ENCODE data around the gene ERFL. TPM values are rescaled to one million over a fixed set of nuclear protein-coding genes. Genes with fewer than 3 reads are reported as not detected.
A peak's percentile ranks its signal among the peaks of the same experiment; 100 is the strongest.

The ERFL gene
- total and polyA plus RNA-seq, 2 donors (not counting 1 experiment from before 2014, with no cell fraction given): 2.3 to 5.5 TPM

DNA sequence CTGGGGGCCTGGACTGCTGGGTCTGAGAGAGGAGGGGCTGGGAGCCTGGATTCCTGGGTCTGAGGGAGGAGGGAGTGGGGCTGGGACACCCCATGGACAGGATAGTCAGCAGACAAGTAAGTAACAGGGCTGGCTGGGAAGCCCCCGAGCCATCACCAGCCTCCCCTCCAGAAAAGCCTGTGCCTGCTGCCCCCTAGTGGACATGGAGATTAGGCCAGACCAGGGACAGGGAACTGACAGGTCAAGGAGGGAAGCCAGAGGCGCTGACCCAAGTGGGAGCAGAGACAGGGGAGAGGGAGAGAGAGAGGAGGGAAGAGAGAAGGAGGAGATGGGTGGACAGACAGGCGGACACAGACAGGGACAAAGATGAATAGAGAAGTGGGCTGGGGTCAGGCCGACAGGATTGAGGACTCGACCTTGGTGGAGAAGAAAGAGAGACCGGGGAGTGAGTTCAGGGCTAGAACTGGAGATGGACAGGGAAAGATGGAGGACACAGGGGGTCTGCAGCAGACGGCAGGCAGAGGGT, 6.7 kb upstream of the ERFL start:
- POLR2A ChIA-PET: interaction anchor here (1.0 to 1.5 kb wide), 2 partner anchors 9 to 60 kb away, joined by 4 to 13 read pairs; no protein-coding TSS in a partner anchor
- Histone ChIP-seq H3K9me3 (ENCODE audit: control extremely low read depth in 1 of 3, control insufficient read depth in 2 of 3, insufficient read depth in 1 of 3, low read length in 2 of 3) (no peaks in the 10 kb centered on the region), H3K27me3 (replicated peaks in 1 of 4; ENCODE audit: control extremely low read depth in 1 of 4, control insufficient read depth in 3 of 4, insufficient read depth in 4 of 4, low read length in 3 of 4) (peaks cover 0 to 10% (median 0%) of the 10 kb centered on the region in 4 experiments), H3K79me2 (ENCODE audit: control insufficient read depth, insufficient read depth, low read length) (peaks cover 11% of the 10 kb centered on the region), H3K4me3 (ENCODE audit: control extremely low read depth in 1 of 5, extremely low read depth in 1 of 5, insufficient read depth in 1 of 5, low read depth in 2 of 5, low read length in 4 of 5) (no peak overlapping the region), H3K36me3 (replicated peaks in 1 of 2; ENCODE audit: control extremely low read depth in 1 of 2, control insufficient read depth in 1 of 2, extremely low read depth in 1 of 2, insufficient read depth in 2 of 2, low read length in 1 of 2) (no peaks in the 10 kb centered on the region), H2AFZ (ENCODE audit: insufficient read depth, low read depth, low read length, poor library complexity, severe bottlenecking) (peak overlapping the region; percentile 35), H3K9ac (ENCODE audit: low read length) (no peak overlapping the region), H4K20me1 (ENCODE audit: control insufficient read depth, insufficient read depth, low read length, poor library complexity, severe bottlenecking) (no peaks in the 10 kb centered on the region), H3K4me2 (replicated peaks; ENCODE audit: low read depth, low read length, poor library complexity, severe bottlenecking) (peak overlapping the region; percentile 31), H3K4me1 (ENCODE audit: control insufficient read depth in 2 of 2, insufficient read depth in 2 of 2, low read length in 2 of 2) (peaks cover 42 to 69% of the 10 kb centered on the region in 2 donors), H3K27ac (ENCODE audit: low read length in 2 of 2) (peak overlapping the region in 1 of 2 donors; percentile 55)
- Mint-ChIP-seq H3K4me1 (peaks cover 53% of the 10 kb centered on the region), H3K4me3 (peak overlapping the region; percentile 33), H3K27me3 (no peaks in the 10 kb centered on the region), H3K9me3 (ENCODE audit: insufficient read depth) (no peaks in the 10 kb centered on the region), H3K27ac (peak overlapping the region; percentile 86)
- intact Hi-C loops (cut with micrococcal nuclease): loop anchor here (1.0 to 2.0 kb wide), 4 partner anchors 16 to 76 kb away; partner anchors contain the start of gene RABAC1
- CTCF ChIA-PET: interaction anchor here (0.8 to 5.4 kb wide), 6 partner anchors 9 to 75 kb away, joined by 3 to 54 read pairs (median 14); partner anchors contain the start of gene RPS19
- 39% methylated on average over 7 of the region's 7 CpGs for WGBS (ENCODE audit: insufficient coverage)
- DNase-seq (peak; percentile 88), ATAC-seq (ENCODE audit: low read depth) (peak; percentile 84)
- no peak for TF ChIP-seq EZH2 (IDR thresholded peaks at IDR 0.05; ENCODE audit: borderline replicate concordance, insufficient read depth, low read depth, low read length, poor library complexity, severe bottlenecking)
- TF ChIP-seq, protein P1, sequence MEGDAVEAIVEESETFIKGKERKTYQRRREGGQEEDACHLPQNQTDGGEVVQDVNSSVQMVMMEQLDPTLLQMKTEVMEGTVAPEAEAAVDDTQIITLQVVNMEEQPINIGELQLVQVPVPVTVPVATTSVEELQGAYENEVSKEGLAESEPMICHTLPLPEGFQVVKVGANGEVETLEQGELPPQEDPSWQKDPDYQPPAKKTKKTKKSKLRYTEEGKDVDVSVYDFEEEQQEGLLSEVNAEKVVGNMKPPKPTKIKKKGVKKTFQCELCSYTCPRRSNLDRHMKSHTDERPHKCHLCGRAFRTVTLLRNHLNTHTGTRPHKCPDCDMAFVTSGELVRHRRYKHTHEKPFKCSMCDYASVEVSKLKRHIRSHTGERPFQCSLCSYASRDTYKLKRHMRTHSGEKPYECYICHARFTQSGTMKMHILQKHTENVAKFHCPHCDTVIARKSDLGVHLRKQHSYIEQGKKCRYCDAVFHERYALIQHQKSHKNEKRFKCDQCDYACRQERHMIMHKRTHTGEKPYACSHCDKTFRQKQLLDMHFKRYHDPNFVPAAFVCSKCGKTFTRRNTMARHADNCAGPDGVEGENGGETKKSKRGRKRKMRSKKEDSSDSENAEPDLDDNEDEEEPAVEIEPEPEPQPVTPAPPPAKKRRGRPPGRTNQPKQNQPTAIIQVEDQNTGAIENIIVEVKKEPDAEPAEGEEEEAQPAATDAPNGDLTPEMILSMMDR (IDR thresholded peaks at IDR 0.05): peak; percentile 89
